Esophagus squamous epithelium (tissue), 5 donors: ENCODE measurements around the gene TMEM175. TPM values are rescaled to one million over a fixed set of nuclear protein-coding genes. Genes with fewer than 3 reads are reported as not detected.

Experiments
- DNase-seq: peaks from one replicate; lab custom pipeline; 2025; lab: John Stamatoyannopoulos, UW
- H3K27ac ChIP-seq, 4 donors: fragments of 200-600 bp; sonication (generic); one replicate each; pipeline ENCODE4 v1.5.1; 2016 to 2019; ENCODE audit warnings: mild to moderate bottlenecking in 1 of 4
- H3K27me3 ChIP-seq, 4 donors: fragments of 200-600 bp; sonication (generic); 1 replicate in 3 of 4; 2 replicates in 1 of 4; pipeline versions ENCODE4 v1.5.1 to v1.6.0; 2017 to 2021; ENCODE audit warnings: antibody characterized with exemption in 1 of 4
- H3K36me3 ChIP-seq, 3 donors: fragments of 200-600 bp; sonication (generic); one replicate each; pipeline ENCODE4 v1.5.1; 2016 to 2019
- H3K4me1 ChIP-seq, 3 donors: fragments of 200-600 bp; sonication (generic); one replicate each; pipeline ENCODE4 v1.5.1; 2017 to 2019
- H3K4me3 ChIP-seq, 4 donors: fragments of 200-600 bp; sonication (generic); 1 replicate in 3 of 4; 2 replicates in 1 of 4; pipeline ENCODE4 v1.5.1; 2016 to 2019; ENCODE audit warnings: mild to moderate bottlenecking in 2 of 4, moderate library complexity in 1 of 4
- H3K9me3 ChIP-seq, 3 donors: fragments of 200-600 bp; sonication (generic); one replicate each; pipeline ENCODE4 v1.5.1; 2016 to 2019
- CTCF ChIP-seq, 6 experiments: fragments of 450-650 bp in 4 of 6; fragments of 200-600 bp in 2 of 6; sonication (generic) in 2 of 6; IDR thresholded peaks; one replicate each; pipeline ENCODE4 v1.5.1; 2016 to 2019; ENCODE audit warnings: antibody characterized with exemption in 6 of 6, mild to moderate bottlenecking in 4 of 6, moderate library complexity in 4 of 6
- POLR2A ChIP-seq, 4 donors: fragments of 450-650 bp; IDR thresholded peaks; one replicate each; pipeline ENCODE4 v1.6.1; 2017; ENCODE audit warnings: antibody characterized with exemption in 4 of 4, mild to moderate bottlenecking in 4 of 4, moderate library complexity in 3 of 4
- whole genome bisulfite sequencing, 2 donors: methylation state at CpG; one replicate each; pipeline ENCODE4 v1.1.5; 2018; 5-methylcytosine and 5-hydroxymethylcytosine counted together
- intact Hi-C: fragments of 100-400 bp; cut with DNase I; formaldehyde crosslinking; loops from one replicate; pipeline ENCODE4 v1.15.0; 2022
- total RNA-seq, 4 donors: library from RNA; depleted of rRNA; stranded (reverse); fragments of >200 nt; gene quantifications; one replicate each; pipeline ENCODE4 v1.1.0, GENCODE V29; 2016
- donor health status: DM: yes; HTN: yes; CAD: no.

The TMEM175 gene
- total RNA-seq, 4 donors from 2014 or later, result 8.4 to 22.9 (median 19.7) TPM

DNA sequence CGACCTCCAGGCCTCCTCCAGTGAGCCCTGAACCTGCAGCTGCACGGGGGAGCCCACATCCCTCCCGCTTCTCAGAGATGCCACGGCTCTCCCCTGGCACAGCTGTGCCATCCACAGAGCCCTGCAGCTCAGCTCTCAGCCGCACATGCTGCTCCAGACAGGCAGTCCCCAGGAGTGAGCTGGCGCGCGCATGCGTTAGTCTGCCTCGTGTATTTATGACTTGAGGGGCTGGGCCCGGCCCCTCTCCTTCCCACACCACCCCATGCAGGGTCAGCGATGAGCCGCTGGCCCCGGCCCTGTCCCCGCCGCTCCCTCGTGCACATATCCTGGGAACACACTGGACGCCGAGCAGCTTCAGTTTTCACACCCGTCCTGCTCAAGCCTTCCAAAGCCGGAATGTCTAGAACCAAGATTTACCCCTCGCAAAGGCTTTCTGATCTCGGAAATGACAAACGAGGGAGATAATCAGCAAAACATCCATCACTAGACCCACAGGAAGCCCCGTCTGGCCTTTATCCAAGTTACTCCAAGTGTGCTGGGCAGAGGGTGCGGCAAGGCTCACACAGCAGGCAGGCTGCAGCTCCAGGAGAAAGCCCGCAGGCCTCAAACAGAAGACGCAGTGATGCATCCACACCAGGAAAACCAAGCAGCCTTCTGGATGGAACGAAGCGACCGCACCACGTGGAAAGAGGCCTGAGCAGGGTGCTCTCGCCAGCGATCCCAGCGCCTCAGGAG is 24.4 kb upstream of the TMEM175 start:
- 82 to 85% methylated on average over 28 of the region's 35 CpGs for WGBS, 2 donors
- DNase-seq, result no peak
- Histone ChIP-seq H3K27me3 (no peaks in the 10 kb centered on the region), H3K36me3 (peaks cover 3 to 99% (median 24%) of the 10 kb centered on the region in 3 donors), H3K27ac (peak overlapping the region in 1 of 4 donors; percentile 21), H3K4me3 (no peak overlapping the region), H3K9me3 (no peaks in the 10 kb centered on the region), H3K4me1 (peaks cover 0 to 28% (median 3%) of the 10 kb centered on the region in 3 donors)
- intact Hi-C loops, result no loop called here
- TF ChIP-seq POLR2A (IDR thresholded peaks at IDR 0.05), result no peak
- no peak for TF ChIP-seq CTCF (IDR thresholded peaks at IDR 0.05)

GRCh38 chr4:909131-909571 is 23.1 kb upstream of the TMEM175 start:
- Histone ChIP-seq H3K27me3 (no peaks in the 10 kb centered on the region), H3K9me3 (no peaks in the 10 kb centered on the region), H3K4me3 (no peak overlapping the region), H3K27ac (no peak overlapping the region), H3K36me3 (peaks cover 3 to 91% (median 18%) of the 10 kb centered on the region in 3 donors), H3K4me1 (peaks cover 0 to 33% (median 3%) of the 10 kb centered on the region in 3 donors)
- intact Hi-C loops, result no loop called here
- 86 to 90% methylated on average over 1 to 13 of the region's 26 CpGs for WGBS, 2 donors
- TF ChIP-seq CTCF (IDR thresholded peaks at IDR 0.05) (no peak), POLR2A (IDR thresholded peaks at IDR 0.05) (no peak)
- no peak for DNase-seq

DNA sequence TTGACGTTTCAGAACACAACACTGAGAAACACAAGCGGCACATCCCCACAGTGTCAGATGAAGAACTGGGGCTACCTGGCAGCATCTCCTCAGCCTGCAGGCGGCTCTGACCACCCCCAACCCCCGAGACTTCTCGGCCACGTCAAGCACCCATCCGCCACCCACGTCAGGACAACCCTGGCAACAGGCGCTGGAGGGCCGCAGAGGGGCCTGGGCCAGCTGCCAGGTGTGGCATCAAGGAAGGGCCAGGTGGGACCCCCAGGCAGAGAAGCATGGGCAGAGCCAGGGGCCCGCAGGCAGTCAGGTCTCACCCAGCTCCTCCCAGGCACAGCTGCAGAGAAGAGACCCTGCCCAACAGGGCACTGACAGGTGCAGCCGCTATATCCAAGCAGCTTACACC is 22.4 kb upstream of the TMEM175 start:
- peaks cover 0 to 34% (median 3%) of the 10 kb centered on the region in 3 donors for H3K4me1 ChIP-seq
- no peak for DNase-seq
- no peaks in the 10 kb centered on the region for H3K9me3 ChIP-seq
- 82% methylated on average over 4 of the region's 12 CpGs; no CpG with 5 or more reads in 1 of the 2 donors for WGBS, 2 donors
- TF ChIP-seq CTCF (IDR thresholded peaks at IDR 0.05), result no peak
- no peak for TF ChIP-seq POLR2A (IDR thresholded peaks at IDR 0.05)
- intact Hi-C loops, result no loop called here
- no peak overlapping the region for H3K4me3 ChIP-seq
- H3K36me3 ChIP-seq, result peaks cover 3 to 84% (median 13%) of the 10 kb centered on the region in 3 donors
- no peaks in the 10 kb centered on the region for H3K27me3 ChIP-seq
- no peak overlapping the region for H3K27ac ChIP-seq

DNA sequence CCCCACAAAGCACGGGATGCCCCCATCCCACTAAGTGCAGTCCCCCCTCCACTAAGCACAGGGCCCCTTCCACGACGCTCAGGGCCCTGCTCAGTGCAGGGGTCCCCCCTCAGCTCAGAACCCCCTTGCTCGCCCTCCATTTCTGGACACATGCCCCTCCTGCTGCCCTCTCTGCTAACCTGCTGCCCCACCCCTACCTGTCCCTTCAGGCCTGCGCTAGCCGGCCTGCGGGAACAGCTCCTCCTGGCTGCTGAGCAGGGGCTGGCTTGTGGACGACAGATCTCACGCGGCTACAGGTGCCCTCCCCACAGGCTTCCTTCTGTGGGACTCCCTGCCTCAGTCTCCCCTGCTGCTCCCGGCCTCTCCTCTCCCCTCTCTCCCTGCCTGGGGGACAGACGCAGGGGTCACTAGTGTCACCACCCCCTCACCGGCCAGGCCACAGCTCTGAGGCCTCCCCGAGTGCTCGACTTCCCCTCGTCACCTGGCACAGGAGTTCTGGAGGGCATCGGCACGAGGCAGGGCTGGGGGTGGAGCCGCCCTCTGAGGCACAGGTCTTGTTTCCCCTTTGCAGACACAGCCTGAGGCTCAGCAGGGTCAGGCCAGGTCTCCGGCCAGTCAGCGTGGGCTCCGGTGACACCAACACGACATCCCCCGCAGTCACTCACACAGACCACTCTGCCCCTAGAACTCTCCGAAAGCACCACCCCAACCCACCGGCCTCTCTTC is 21.7 kb upstream of the TMEM175 start:
- intact Hi-C loops, result no loop called here
- Histone ChIP-seq H3K27me3 (no peaks in the 10 kb centered on the region), H3K4me1 (peaks cover 0 to 41% (median 3%) of the 10 kb centered on the region in 3 donors), H3K27ac (peak overlapping the region in 1 of 4 donors; percentile 82), H3K36me3 (peaks cover 3 to 78% (median 13%) of the 10 kb centered on the region in 3 donors), H3K4me3 (no peak overlapping the region), H3K9me3 (no peaks in the 10 kb centered on the region)
- 97 to 99% methylated on average over 5 to 11 of the region's 26 CpGs for WGBS, 2 donors
- no peak for TF ChIP-seq CTCF (IDR thresholded peaks at IDR 0.05)
- no peak for TF ChIP-seq POLR2A (IDR thresholded peaks at IDR 0.05)
- no peak for DNase-seq
